Right lobe of liver (tissue), 6 donors: Measurements from ENCODE around the gene PRCC. TPM values are rescaled to one million over a fixed set of nuclear protein-coding genes. Genes with fewer than 3 reads are reported as not detected.

Experiments used
- ATAC-seq, 4 donors: fragments of 200-7000 bp; cut with Tn5 transposase; one replicate each; pipeline ENCODE4 v1.9.1; 2020; ENCODE audit warnings: mild to moderate bottlenecking in 4 of 4, moderate library complexity in 4 of 4
- DNase-seq, 3 donors: peaks; one replicate each; pipeline ENCODE4 v3.0.0-alpha.2; 2020
- H3K27ac ChIP-seq, 3 donors: fragments of 200-600 bp; one replicate each; pipeline ENCODE4 v1.8.0; 2022
- H3K27me3 ChIP-seq, 2 donors: fragments of 200-600 bp; one replicate each; pipeline ENCODE4 v1.8.0; 2022
- H3K36me3 ChIP-seq, 4 donors: fragments of 200-600 bp; sonication (generic) in 1 of 4; one replicate each; pipeline versions ENCODE4 v1.5.1 to v1.8.0; 2017 to 2022; ENCODE audit warnings: control low read depth in 1 of 4
- H3K4me1 ChIP-seq, 4 donors: fragments of 200-600 bp; sonication (generic) in 1 of 4; one replicate each; pipeline versions ENCODE4 v1.5.1 to v1.8.0; 2017 to 2022; ENCODE audit warnings: control low read depth in 1 of 4
- H3K4me3 ChIP-seq, 3 donors: fragments of 200-600 bp; one replicate each; pipeline ENCODE4 v1.8.0; 2022
- H3K9me3 ChIP-seq, 4 donors: fragments of 200-600 bp; sonication (generic) in 1 of 4; one replicate each; pipeline versions ENCODE4 v1.5.1 to v1.8.0; 2017 to 2022; ENCODE audit warnings: control low read depth in 1 of 4
- CTCF ChIP-seq, 4 donors: fragments of 200-600 bp in 3 of 4; fragments of 450-650 bp in 1 of 4; IDR thresholded peaks; one replicate each; pipeline versions ENCODE4 v1.5.1 to v1.8.0; 2016 to 2022; ENCODE audit warnings: antibody characterized with exemption in 4 of 4, mild to moderate bottlenecking in 2 of 4
- POLR2A ChIP-seq: fragments of 450-650 bp; IDR thresholded peaks from one replicate; pipeline ENCODE4 v1.6.1; 2017; ENCODE audit warnings: antibody characterized with exemption, mild to moderate bottlenecking
- WGBS: methylation state at CpG from one replicate; pipeline ENCODE4 v1.1.6; 2018; ENCODE audit warnings: low coverage, low lambda C conversion rate; ENCODE audit not compliant: insufficient coverage; ENCODE audit errors: missing lambda C conversion rate; 5-methylcytosine and 5-hydroxymethylcytosine counted together
- intact Hi-C, 2 donors: fragments of 100-400 bp; cut with DNase I; formaldehyde crosslinking; loops; one replicate each; pipeline versions ENCODE4 v1.11.2 to v1.14.1; 2022
- total RNA-seq, 6 experiments: library from RNA; depleted of rRNA in 2 of 6; stranded (reverse); fragments of >200 nt in 2 of 6; fragmentation: NEBNext Ultra II Directional in 3 of 6; extraction: Animal tissue kit (Norgen Biotek cat#: 25700) in 3 of 6; gene quantifications; one replicate each; pipeline versions ENCODE4 v1.1.0 to v1.2.4, GENCODE V29; 2016 to 2023
- donor health status: DM: no; HTN: yes; CAD: no.
- donor health status: DM: no; HTN: no; CAD: no.
- donor health status: DM: no; HTN: no; CAD: no.
- donor health status: DM: no; HTN: yes; CAD: no.
- donor health status: DM: no; HTN: yes; CAD: no.

Gene PRCC
- total RNA-seq, 6 experiments from 2014 or later = 17.4 to 23.4 (median 19.7) TPM

GRCh38 chr1:156795374-156795733 lies 28.0 kb downstream of the PRCC start:
- TF ChIP-seq POLR2A = no peak
- TF ChIP-seq CTCF (IDR thresholded peaks at IDR 0.05) = no peak
- 71% methylated on average over 1 of the region's 5 CpGs for WGBS
- H3K9me3 ChIP-seq = no peaks in the 10 kb centered on the region
- no peak for DNase-seq
- intact Hi-C loops = no loop called here
- ATAC-seq = no peak
- no peaks in the 10 kb centered on the region for H3K27me3 ChIP-seq
- peaks cover 8 to 64% (median 33%) of the 10 kb centered on the region in 4 donors for H3K36me3 ChIP-seq
- H3K4me1 ChIP-seq = peaks cover 0 to 31% (median 0%) of the 10 kb centered on the region in 4 donors
- peak overlapping the region in 1 of 3 donors; percentile 64 for H3K27ac ChIP-seq
- no peak overlapping the region for H3K4me3 ChIP-seq

- 23% methylated on average over 7 of the region's 7 CpGs for WGBS
- intact Hi-C loops = no loop called here
- no peaks in the 10 kb centered on the region for H3K9me3 ChIP-seq
These were observed 28.5 kb downstream of the PRCC start for GRCh38 chr1:156795787-156796186.

GRCh38 chr1:156796340-156797097 lies 29.2 kb downstream of the PRCC start:
- intact Hi-C loops = no loop called here
- no peak for DNase-seq
- H3K36me3 ChIP-seq = peaks cover 11 to 64% (median 36%) of the 10 kb centered on the region in 4 donors
- no peak overlapping the region for H3K4me3 ChIP-seq
- no peaks in the 10 kb centered on the region for H3K27me3 ChIP-seq
- TF ChIP-seq CTCF (IDR thresholded peaks at IDR 0.05) = no peak
- TF ChIP-seq POLR2A = no peak
- H3K9me3 ChIP-seq = no peaks in the 10 kb centered on the region
- peaks cover 0 to 42% (median 0%) of the 10 kb centered on the region in 4 donors for H3K4me1 ChIP-seq
- peak in 3 of 4 donors; percentile 28 to 77 (median 46) for ATAC-seq
- WGBS = 65% methylated on average over 7 of the region's 8 CpGs
- peak overlapping the region in 1 of 3 donors; percentile 64 for H3K27ac ChIP-seq

More at GRCh38 chr1:156795787-156796186, 28.5 kb downstream of the PRCC start:
- DNase-seq = no peak
- no peak overlapping the region for H3K4me3 ChIP-seq
- peaks cover 8 to 65% (median 37%) of the 10 kb centered on the region in 4 donors for H3K36me3 ChIP-seq
- H3K4me1 ChIP-seq = peaks cover 0 to 35% (median 0%) of the 10 kb centered on the region in 4 donors
- peak in 3 of 4 donors; percentile 38 to 83 (median 70) for ATAC-seq
- peak overlapping the region in 1 of 3 donors; percentile 64 for H3K27ac ChIP-seq
- TF ChIP-seq CTCF (IDR thresholded peaks at IDR 0.05) (no peak), POLR2A (no peak)
- H3K27me3 ChIP-seq = no peaks in the 10 kb centered on the region

GRCh38 chr1:156797212-156797871 lies 30.0 kb downstream of the PRCC start:
- intact Hi-C loops = no loop called here
- WGBS = 24% methylated on average over 2 of the region's 4 CpGs
- no peak for DNase-seq

More at GRCh38 chr1:156797212-156797871, 30.0 kb downstream of the PRCC start:
- Histone ChIP-seq H3K27ac (peak overlapping the region in 1 of 3 donors; percentile 64), H3K27me3 (no peaks in the 10 kb centered on the region), H3K4me3 (no peak overlapping the region), H3K9me3 (no peaks in the 10 kb centered on the region), H3K4me1 (peaks cover 0 to 42% (median 0%) of the 10 kb centered on the region in 4 donors), H3K36me3 (peaks cover 11 to 56% (median 32%) of the 10 kb centered on the region in 4 donors)
- no peak for TF ChIP-seq POLR2A
- peak; percentile 62 to 74 (median 70) for TF ChIP-seq CTCF (IDR thresholded peaks at IDR 0.05)
- peak; percentile 56 to 78 (median 74) for ATAC-seq
